Measurements from ENCODE around the gene OR14I1.
"Not testable (repeated sequence)": the region's sequence is repeated elsewhere in the genome, so short reads cannot be mapped to it uniquely, and the experiment has no call there.

OR14I1 gene

GRCh38 chr1:248688527-248689298 is 13.9 kb downstream of the OR14I1 start:
- no peak for DNase-seq (ENCODE audit: low read depth in 2 of 2)

GRCh38 chr1:248686815-248687214 is 15.8 kb downstream of the OR14I1 start:
- DNase-seq (ENCODE audit: low read depth in 2 of 2) = no peak

GRCh38 chr1:248681651-248682050 is 20.9 kb downstream of the OR14I1 start:
- DNase-seq (ENCODE audit: low read depth in 2 of 2) = no peak

- DNase-seq (ENCODE audit: low read depth in 2 of 2) = no peak
These were observed 32.6 kb downstream of the OR14I1 start for GRCh38 chr1:248670003-248670402.

GRCh38 chr1:248663453-248664328 is 38.9 kb downstream of the OR14I1 start:
- DNase-seq (ENCODE audit: low read depth in 2 of 2) = not testable (repeated sequence)

GRCh38 chr1:248656797-248657196 is 45.8 kb downstream of the OR14I1 start:
- not testable (repeated sequence) for DNase-seq (ENCODE audit: low read depth in 2 of 2)

GRCh38 chr1:248655354-248655753 is 47.2 kb downstream of the OR14I1 start, which contains the start of gene OR2T27:
TSS of gene OR2T27 (minus strand) at chr1:248655528. CDS start at chr1:248650884, 4,644 bp downstream.
- DNase-seq (ENCODE audit: low read depth in 2 of 2) = not testable (repeated sequence)

All from stimulated activated CD8-positive, alpha-beta memory T cell treated with anti-CD3 and anti-CD28 coated beads, Interleukin-15, amount 100 ng/mL, for 4 hours (primary cell).